Astrocyte (in vitro differentiated cells and primary cell): ENCODE measurements around the gene AK9. TPM values are rescaled to one million over a fixed set of nuclear protein-coding genes. Genes with fewer than 3 reads are reported as not detected.
A peak's percentile ranks its signal among the peaks of the same experiment; 100 is the strongest.
"Not testable (repeated sequence)": the region's sequence is repeated elsewhere in the genome, so short reads cannot be mapped to it uniquely, and the experiment has no call there.

Experiments
- DNase-seq: peaks from one replicate; pipeline ENCODE4 v3.0.0-alpha.2; 2010; ENCODE audit warnings: low read depth
- FAIRE-seq: peaks from 2 replicates; lab custom pipeline; 2011; peaks lifted over from hg19 to GRCh38; lab: Jason Lieb, UNC
- H2AFZ ChIP-seq: 2 replicates; pipeline ENCODE4 v1.6.0; 2012; ENCODE audit warnings: low read depth, low read length, inconsistent platforms
- H3K27ac ChIP-seq: 2 replicates; pipeline ENCODE4 v1.5.1; 2011; ENCODE audit warnings: low read depth, low read length, inconsistent platforms
- H3K27me3 ChIP-seq: 2 replicates; pipeline ENCODE4 v1.6.0; 2011; ENCODE audit warnings: low read length, inconsistent platforms; ENCODE audit not compliant: insufficient read depth
- H3K36me3 ChIP-seq: 2 replicates; pipeline ENCODE4 v1.5.1; 2011; ENCODE audit warnings: low read length, inconsistent platforms; ENCODE audit not compliant: insufficient read depth
- H3K4me1 ChIP-seq: 2 replicates; pipeline ENCODE4 v1.5.1; 2011; ENCODE audit warnings: low read length, inconsistent platforms; ENCODE audit not compliant: insufficient read depth
- H3K4me2 ChIP-seq: 2 replicates; pipeline ENCODE4 v1.6.0; 2012; ENCODE audit warnings: low read length, inconsistent platforms
- H3K4me3 ChIP-seq: 2 replicates; pipeline ENCODE4 v1.5.1; 2011; ENCODE audit warnings: low read depth, mild to moderate bottlenecking, low read length, inconsistent platforms; ENCODE audit not compliant: insufficient read depth
- H3K79me2 ChIP-seq: 2 replicates; pipeline ENCODE4 v1.6.0; 2012; ENCODE audit warnings: mild to moderate bottlenecking, low read length, inconsistent platforms; ENCODE audit not compliant: insufficient read depth
- H3K9ac ChIP-seq: 2 replicates; pipeline ENCODE4 v1.6.0; 2012; ENCODE audit warnings: mild to moderate bottlenecking, low read length, inconsistent platforms
- H3K9me3 ChIP-seq: 2 replicates; pipeline ENCODE4 v1.5.1; 2012; ENCODE audit warnings: low read depth, mild to moderate bottlenecking, low read length, inconsistent platforms; ENCODE audit not compliant: insufficient read depth
- H4K20me1 ChIP-seq: 2 replicates; pipeline ENCODE4 v1.6.0; 2012; ENCODE audit warnings: low read length, inconsistent platforms; ENCODE audit not compliant: insufficient read depth
- H3K27ac Mint-ChIP-seq: one replicate; pipeline ENCODE4 v1.8.0; 2021; ENCODE audit warnings: mild to moderate bottlenecking, mixed read lengths; ENCODE audit not compliant: unreplicated experiment
- H3K27me3 Mint-ChIP-seq: one replicate; pipeline ENCODE4 v1.8.0; 2021; ENCODE audit warnings: low read depth, mixed read lengths; ENCODE audit not compliant: unreplicated experiment
- H3K36me3 Mint-ChIP-seq: one replicate; pipeline ENCODE4 v1.8.0; 2021; ENCODE audit warnings: low read depth, mixed read lengths; ENCODE audit not compliant: unreplicated experiment
- H3K4me1 Mint-ChIP-seq: one replicate; pipeline ENCODE4 v1.8.0; 2021; ENCODE audit warnings: low read depth, mixed read lengths; ENCODE audit not compliant: unreplicated experiment
- H3K4me3 Mint-ChIP-seq: one replicate; pipeline ENCODE4 v1.8.0; 2021; ENCODE audit warnings: mild to moderate bottlenecking, moderate library complexity, mixed read lengths; ENCODE audit not compliant: unreplicated experiment
- H3K9me3 Mint-ChIP-seq: one replicate; pipeline ENCODE4 v1.8.0; 2021; ENCODE audit warnings: mild to moderate bottlenecking, mixed read lengths; ENCODE audit not compliant: unreplicated experiment
- EZH2 ChIP-seq: IDR thresholded peaks from 2 replicates; pipeline ENCODE4 v1.6.1; 2012; ENCODE audit warnings: mild to moderate bottlenecking, low read length, inconsistent platforms; ENCODE audit not compliant: insufficient read depth
- total RNA-seq: library from RNA; stranded (reverse); gene quantifications from 2 replicates; pipeline ENCODE4 v1.2.1, GENCODE V29; 2021
- TF ChIP-seq, protein P1 (sequence below): IDR thresholded peaks from 2 replicates; pipeline ENCODE4 v1.5.1; 2011; ENCODE audit warnings: low read depth, mild to moderate bottlenecking, inconsistent platforms, low read length, moderate library complexity; ENCODE audit not compliant: insufficient read depth

AK9 gene
- total RNA-seq, 1 donor from 2014 or later = 3.4 TPM

DNA sequence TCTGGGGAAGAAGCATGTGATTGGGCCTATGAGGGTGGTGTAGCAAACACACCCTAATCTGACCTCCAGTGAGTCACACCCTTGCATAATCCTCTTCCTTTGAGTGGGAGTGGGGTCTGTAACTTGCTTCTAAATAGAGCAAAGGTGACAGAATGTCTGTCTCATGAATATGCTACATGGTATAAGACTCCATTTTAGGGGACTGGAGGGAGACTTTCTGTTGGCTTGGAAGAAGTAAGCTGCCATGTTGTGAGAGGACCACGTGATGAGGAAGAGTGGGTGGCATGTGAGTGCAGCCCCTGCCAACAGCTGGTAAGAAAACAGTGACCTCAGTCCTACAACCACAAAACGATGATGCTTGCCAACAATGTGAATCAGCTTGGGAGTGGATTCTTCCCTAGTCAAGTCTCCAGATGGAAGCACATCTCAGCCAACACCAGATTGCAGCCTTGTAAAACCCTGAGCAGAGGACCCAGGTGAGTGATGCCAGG, 3.7 kb downstream of the AK9 start:
- no peaks in the 10 kb centered on the region for H3K9me3 ChIP-seq
- no peak overlapping the region for H3K4me3 ChIP-seq
- DNase-seq (peak; percentile 94), FAIRE-seq (no peak)
- Mint-ChIP-seq H3K36me3 (peaks cover 1% of the 10 kb centered on the region), H3K27me3 (peaks cover 13% of the 10 kb centered on the region), H3K27ac (no peak overlapping the region), H3K4me3 (no peak overlapping the region), H3K9me3 (peaks cover 14% of the 10 kb centered on the region), H3K4me1 (peaks cover 2% of the 10 kb centered on the region)
- no peaks in the 10 kb centered on the region for H3K27me3 ChIP-seq
- peak overlapping the region; percentile 26 for H3K4me2 ChIP-seq
- TF ChIP-seq, protein P1, sequence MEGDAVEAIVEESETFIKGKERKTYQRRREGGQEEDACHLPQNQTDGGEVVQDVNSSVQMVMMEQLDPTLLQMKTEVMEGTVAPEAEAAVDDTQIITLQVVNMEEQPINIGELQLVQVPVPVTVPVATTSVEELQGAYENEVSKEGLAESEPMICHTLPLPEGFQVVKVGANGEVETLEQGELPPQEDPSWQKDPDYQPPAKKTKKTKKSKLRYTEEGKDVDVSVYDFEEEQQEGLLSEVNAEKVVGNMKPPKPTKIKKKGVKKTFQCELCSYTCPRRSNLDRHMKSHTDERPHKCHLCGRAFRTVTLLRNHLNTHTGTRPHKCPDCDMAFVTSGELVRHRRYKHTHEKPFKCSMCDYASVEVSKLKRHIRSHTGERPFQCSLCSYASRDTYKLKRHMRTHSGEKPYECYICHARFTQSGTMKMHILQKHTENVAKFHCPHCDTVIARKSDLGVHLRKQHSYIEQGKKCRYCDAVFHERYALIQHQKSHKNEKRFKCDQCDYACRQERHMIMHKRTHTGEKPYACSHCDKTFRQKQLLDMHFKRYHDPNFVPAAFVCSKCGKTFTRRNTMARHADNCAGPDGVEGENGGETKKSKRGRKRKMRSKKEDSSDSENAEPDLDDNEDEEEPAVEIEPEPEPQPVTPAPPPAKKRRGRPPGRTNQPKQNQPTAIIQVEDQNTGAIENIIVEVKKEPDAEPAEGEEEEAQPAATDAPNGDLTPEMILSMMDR = no peak
- H3K27ac ChIP-seq = peak overlapping the region; percentile 61
- H2AFZ ChIP-seq = peak overlapping the region; percentile 22
- H3K9ac ChIP-seq = no peak overlapping the region
- no peaks in the 10 kb centered on the region for H3K36me3 ChIP-seq
- no peaks in the 10 kb centered on the region for H4K20me1 ChIP-seq
- H3K4me1 ChIP-seq = peaks cover 17% of the 10 kb centered on the region
- no peaks in the 10 kb centered on the region for H3K79me2 ChIP-seq

DNA sequence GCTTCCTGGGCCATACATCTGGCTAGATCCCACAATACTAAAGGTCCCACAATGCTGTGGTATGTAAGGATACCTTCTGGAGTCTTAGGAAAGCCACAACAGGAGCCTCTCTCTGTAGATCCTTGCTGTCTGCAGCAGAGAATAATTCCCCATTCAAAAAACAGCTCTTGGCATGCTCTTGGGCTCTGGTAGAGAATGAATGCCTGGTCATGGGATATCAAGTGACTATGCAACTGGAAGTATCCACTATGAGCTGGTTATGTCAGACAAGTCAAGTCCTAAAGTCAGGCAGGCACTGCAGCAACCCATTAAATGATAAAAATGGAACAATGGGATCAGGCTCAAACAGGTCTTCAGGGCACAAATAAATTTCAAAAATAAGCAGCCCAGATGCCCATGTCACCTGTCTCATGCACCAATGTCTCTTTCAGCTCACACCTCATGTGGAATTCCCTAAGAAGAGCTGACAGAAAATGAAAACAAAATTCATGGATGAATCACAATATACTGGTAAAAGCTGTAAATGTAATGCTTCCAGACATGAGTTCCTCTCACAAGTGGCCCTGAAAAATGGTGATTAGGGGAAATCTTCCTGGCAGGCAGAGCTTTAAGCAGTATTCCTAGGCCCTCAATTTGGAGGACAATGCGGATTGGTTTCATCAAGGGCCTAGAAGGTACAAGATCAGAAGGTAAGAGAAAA, 4.3 kb downstream of the AK9 start:
- no peak overlapping the region for H3K27ac Mint-ChIP-seq
- H3K4me1 ChIP-seq = peaks cover 16% of the 10 kb centered on the region
- TF ChIP-seq, protein P1 = no peak
- TF ChIP-seq EZH2 = no peak
- peak overlapping the region; percentile 26 for H3K4me2 ChIP-seq
- FAIRE-seq = no peak
- peaks cover 1% of the 10 kb centered on the region for H3K36me3 Mint-ChIP-seq
- H3K27me3 ChIP-seq = no peaks in the 10 kb centered on the region
- H3K4me3 ChIP-seq = no peak overlapping the region
- H3K9me3 Mint-ChIP-seq = peaks cover 14% of the 10 kb centered on the region
- H3K36me3 ChIP-seq = no peaks in the 10 kb centered on the region
- peak overlapping the region; percentile 61 for H3K27ac ChIP-seq
- H3K4me1 Mint-ChIP-seq = peaks cover 2% of the 10 kb centered on the region
- peaks cover 13% of the 10 kb centered on the region for H3K27me3 Mint-ChIP-seq
- no peaks in the 10 kb centered on the region for H3K79me2 ChIP-seq
- H2AFZ ChIP-seq = peak overlapping the region; percentile 22
- DNase-seq = no peak
- H3K4me3 Mint-ChIP-seq = no peak overlapping the region
- H3K9me3 ChIP-seq = no peaks in the 10 kb centered on the region
- H4K20me1 ChIP-seq = no peaks in the 10 kb centered on the region
- H3K9ac ChIP-seq = no peak overlapping the region

DNA sequence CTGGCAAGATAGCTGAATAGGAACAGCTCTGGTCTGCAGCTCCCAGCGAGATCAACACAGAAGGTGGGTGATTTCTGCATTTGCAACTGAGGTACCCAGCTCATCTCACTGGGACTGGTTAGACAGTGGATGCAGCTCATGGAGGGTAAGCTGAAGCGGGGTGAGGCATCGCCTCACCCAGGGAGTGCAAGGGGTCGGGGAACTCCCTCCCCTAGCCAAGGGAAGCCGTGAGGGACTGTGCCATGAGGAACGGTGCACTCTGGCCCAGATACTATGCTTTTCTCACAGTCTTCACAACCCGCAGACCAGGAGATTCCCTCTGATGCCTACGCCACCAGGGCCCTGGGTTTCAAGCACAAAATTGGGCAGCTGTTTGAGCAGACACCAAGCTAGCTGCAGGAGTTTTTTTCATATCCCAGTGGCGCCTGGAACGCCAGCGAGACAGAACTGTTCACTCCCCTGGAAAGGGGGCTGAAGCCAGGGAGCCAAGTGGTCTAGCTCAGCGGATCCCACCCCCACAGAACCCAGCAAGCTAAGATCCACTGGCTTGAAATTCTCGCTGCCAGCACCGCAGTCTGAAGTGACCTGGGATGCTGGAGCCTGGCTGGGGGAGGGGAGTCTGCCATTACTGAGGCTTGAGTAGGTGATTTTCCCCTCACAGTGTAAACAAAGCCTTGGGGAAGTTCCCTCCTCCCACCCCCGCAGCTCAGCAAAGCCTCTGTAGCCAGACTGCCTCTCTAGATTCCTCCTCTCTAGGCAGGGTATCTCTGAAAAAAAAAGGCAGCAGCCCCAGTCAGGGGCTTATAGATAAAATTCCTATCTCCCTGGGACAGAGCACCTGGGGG, 12.1 kb downstream of the AK9 start:
- not testable (repeated sequence) for H3K27me3 Mint-ChIP-seq, DNase-seq, H4K20me1 ChIP-seq, H3K79me2 ChIP-seq, H3K4me1 ChIP-seq, H3K27ac ChIP-seq, H3K36me3 Mint-ChIP-seq, H3K4me1 Mint-ChIP-seq, H3K36me3 ChIP-seq, H2AFZ ChIP-seq, H3K27me3 ChIP-seq, FAIRE-seq, H3K4me3 ChIP-seq, H3K4me3 Mint-ChIP-seq, H3K9me3 Mint-ChIP-seq, H3K9me3 ChIP-seq, H3K27ac Mint-ChIP-seq, H3K9ac ChIP-seq
- H3K4me2 ChIP-seq = peak overlapping the region; percentile 26
